Right lobe of liver (tissue), 6 donors: Measurements from ENCODE around the gene HSPA1A. TPM values are rescaled to one million over a fixed set of nuclear protein-coding genes. Genes with fewer than 3 reads are reported as not detected.

Experiments used
- ATAC-seq, 4 donors: fragments of 200-7000 bp; cut with Tn5 transposase; one replicate each; pipeline ENCODE4 v1.9.1; 2020; ENCODE audit warnings: mild to moderate bottlenecking in 4 of 4, moderate library complexity in 4 of 4
- DNase-seq, 3 donors: peaks; one replicate each; pipeline ENCODE4 v3.0.0-alpha.2; 2020
- H3K27ac ChIP-seq, 3 donors: fragments of 200-600 bp; one replicate each; pipeline ENCODE4 v1.8.0; 2022
- H3K27me3 ChIP-seq, 2 donors: fragments of 200-600 bp; one replicate each; pipeline ENCODE4 v1.8.0; 2022
- H3K36me3 ChIP-seq, 4 donors: fragments of 200-600 bp; sonication (generic) in 1 of 4; one replicate each; pipeline versions ENCODE4 v1.5.1 to v1.8.0; 2017 to 2022; ENCODE audit warnings: control low read depth in 1 of 4
- H3K4me1 ChIP-seq, 4 donors: fragments of 200-600 bp; sonication (generic) in 1 of 4; one replicate each; pipeline versions ENCODE4 v1.5.1 to v1.8.0; 2017 to 2022; ENCODE audit warnings: control low read depth in 1 of 4
- H3K4me3 ChIP-seq, 3 donors: fragments of 200-600 bp; one replicate each; pipeline ENCODE4 v1.8.0; 2022
- H3K9me3 ChIP-seq, 4 donors: fragments of 200-600 bp; sonication (generic) in 1 of 4; one replicate each; pipeline versions ENCODE4 v1.5.1 to v1.8.0; 2017 to 2022; ENCODE audit warnings: control low read depth in 1 of 4
- POLR2A ChIP-seq: fragments of 450-650 bp; IDR thresholded peaks from one replicate; pipeline ENCODE4 v1.6.1; 2017; ENCODE audit warnings: antibody characterized with exemption, mild to moderate bottlenecking
- WGBS: methylation state at CpG from one replicate; pipeline ENCODE4 v1.1.6; 2018; ENCODE audit warnings: low coverage, low lambda C conversion rate; ENCODE audit not compliant: insufficient coverage; ENCODE audit errors: missing lambda C conversion rate; 5-methylcytosine and 5-hydroxymethylcytosine counted together
- intact Hi-C, 2 donors: fragments of 100-400 bp; cut with DNase I; formaldehyde crosslinking; loops; one replicate each; pipeline versions ENCODE4 v1.11.2 to v1.14.1; 2022
- long read RNA-seq: library from polyadenylated mRNA; unstranded; transcript quantifications from one replicate; pipeline ENCODE4 v2.0.0, GENCODE V29; 2019
- total RNA-seq, 6 experiments: library from RNA; depleted of rRNA in 2 of 6; stranded (reverse); fragments of >200 nt in 2 of 6; fragmentation: NEBNext Ultra II Directional in 3 of 6; extraction: Animal tissue kit (Norgen Biotek cat#: 25700) in 3 of 6; gene quantifications; one replicate each; pipeline versions ENCODE4 v1.1.0 to v1.2.4, GENCODE V29; 2016 to 2023
- TF ChIP-seq, protein P1 (sequence below), 4 donors: fragments of 200-600 bp in 3 of 4; fragments of 450-650 bp in 1 of 4; IDR thresholded peaks; one replicate each; pipeline versions ENCODE4 v1.5.1 to v1.8.0; 2016 to 2022; ENCODE audit warnings: antibody characterized with exemption in 4 of 4, mild to moderate bottlenecking in 2 of 4
- donor health status: DM: no; HTN: yes; CAD: no.
- donor health status: DM: no; HTN: no; CAD: no.
- donor health status: DM: no; HTN: no; CAD: no.
- donor health status: DM: no; HTN: yes; CAD: no.
- donor health status: DM: no; HTN: yes; CAD: no.

Gene HSPA1A
- total RNA-seq, result 100 to 1,000 TPM in 2 of 6 experiments, 10 to 100 TPM in 4; 73.2 to 442 (median 80.2) TPM
- long read RNA-seq, transcript HSPA1A-201 (1 exons, 2,483 nt), result major isoform, 34 of 34 reads
- long read RNA-seq, partial matches to known transcripts, result 0 of 34 reads
- long read RNA-seq, other reads (novel, unspliced or antisense), result 0 of 34 reads

DNA sequence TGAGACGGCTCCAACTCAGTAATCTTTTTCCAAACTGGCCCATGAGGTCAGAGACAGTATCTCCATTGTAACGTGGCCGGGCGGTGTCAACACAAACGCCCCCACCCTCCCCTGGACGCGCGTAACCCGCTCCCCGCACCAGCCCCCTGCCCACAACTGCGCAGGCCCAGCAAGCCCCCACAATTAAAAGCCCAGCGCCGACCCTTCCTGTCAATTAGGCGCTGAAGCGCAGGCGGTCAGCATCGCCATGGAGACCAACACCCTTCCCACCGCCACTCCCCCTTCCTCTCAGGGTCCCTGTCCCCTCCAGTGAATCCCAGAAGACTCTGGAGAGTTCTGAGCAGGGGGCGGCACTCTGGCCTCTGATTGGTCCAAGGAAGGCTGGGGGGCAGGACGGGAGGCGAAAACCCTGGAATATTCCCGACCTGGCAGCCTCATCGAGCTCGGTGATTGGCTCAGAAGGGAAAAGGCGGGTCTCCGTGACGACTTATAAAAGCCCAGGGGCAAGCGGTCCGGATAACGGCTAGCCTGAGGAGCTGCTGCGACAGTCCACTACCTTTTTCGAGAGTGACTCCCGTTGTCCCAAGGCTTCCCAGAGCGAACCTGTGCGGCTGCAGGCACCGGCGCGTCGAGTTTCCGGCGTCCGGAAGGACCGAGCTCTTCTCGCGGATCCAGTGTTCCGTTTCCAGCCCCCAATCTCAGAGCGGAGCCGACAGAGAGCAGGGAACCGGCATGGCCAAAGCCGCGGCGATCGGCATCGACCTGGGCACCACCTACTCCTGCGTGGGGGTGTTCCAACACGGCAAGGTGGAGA is at the start of gene HSPA1A, which contains the start of gene HSPA1L:
TSS of gene HSPA1A (plus strand) at position 519 of the 814 bp plus-strand sequence. CDS start at position 733, 214 bp downstream.
TSS of gene HSPA1L (minus strand) at position 259 of the 814 bp plus-strand sequence. CDS start 3,311 bp downstream, outside the sequence.
- H3K4me1 ChIP-seq, result peaks cover 0 to 27% (median 12%) of the 10 kb centered on the region in 4 donors
- intact Hi-C loops, result no loop called here
- H3K27ac ChIP-seq, result peak within 1 kb of the TSS; percentile 100
- no peaks in the 10 kb centered on the region for H3K9me3 ChIP-seq
- H3K4me3 ChIP-seq, result peak within 1 kb of the TSS; percentile 36 to 53 (median 52)
- ATAC-seq (peak; percentile 34 to 78 (median 63)), DNase-seq (peak; percentile 96 to 98 (median 97))
- H3K27me3 ChIP-seq, result no peaks in the 10 kb centered on the region
- under 1% methylated on average over 24 of the region's 56 CpGs for WGBS
- TF ChIP-seq, protein P1, sequence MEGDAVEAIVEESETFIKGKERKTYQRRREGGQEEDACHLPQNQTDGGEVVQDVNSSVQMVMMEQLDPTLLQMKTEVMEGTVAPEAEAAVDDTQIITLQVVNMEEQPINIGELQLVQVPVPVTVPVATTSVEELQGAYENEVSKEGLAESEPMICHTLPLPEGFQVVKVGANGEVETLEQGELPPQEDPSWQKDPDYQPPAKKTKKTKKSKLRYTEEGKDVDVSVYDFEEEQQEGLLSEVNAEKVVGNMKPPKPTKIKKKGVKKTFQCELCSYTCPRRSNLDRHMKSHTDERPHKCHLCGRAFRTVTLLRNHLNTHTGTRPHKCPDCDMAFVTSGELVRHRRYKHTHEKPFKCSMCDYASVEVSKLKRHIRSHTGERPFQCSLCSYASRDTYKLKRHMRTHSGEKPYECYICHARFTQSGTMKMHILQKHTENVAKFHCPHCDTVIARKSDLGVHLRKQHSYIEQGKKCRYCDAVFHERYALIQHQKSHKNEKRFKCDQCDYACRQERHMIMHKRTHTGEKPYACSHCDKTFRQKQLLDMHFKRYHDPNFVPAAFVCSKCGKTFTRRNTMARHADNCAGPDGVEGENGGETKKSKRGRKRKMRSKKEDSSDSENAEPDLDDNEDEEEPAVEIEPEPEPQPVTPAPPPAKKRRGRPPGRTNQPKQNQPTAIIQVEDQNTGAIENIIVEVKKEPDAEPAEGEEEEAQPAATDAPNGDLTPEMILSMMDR (IDR thresholded peaks at IDR 0.05), result no peak
- TF ChIP-seq POLR2A, result peak; percentile 100
- H3K36me3 ChIP-seq, result no peaks in the 10 kb centered on the region

DNA sequence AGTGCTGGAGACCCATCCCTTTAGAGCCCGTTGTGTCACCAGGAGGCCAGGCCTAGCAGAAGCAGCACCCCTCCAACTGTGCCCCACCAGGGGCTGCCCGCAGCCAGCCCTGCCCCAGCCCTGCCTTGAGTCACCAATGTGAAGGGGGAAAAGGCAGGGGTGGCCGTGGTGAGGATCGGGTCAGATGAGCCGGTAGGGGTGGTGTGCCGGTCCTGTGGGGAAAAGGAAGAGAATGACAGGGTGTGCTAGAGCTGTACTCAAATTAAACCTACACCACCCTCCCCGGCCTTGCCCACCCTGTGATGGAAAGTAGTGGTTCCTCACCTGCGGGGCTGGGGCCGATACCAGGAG is 49.8 kb upstream of the HSPA1A start:
- H3K4me1 ChIP-seq, result no peaks in the 10 kb centered on the region
- no peak overlapping the region for H3K4me3 ChIP-seq
- H3K36me3 ChIP-seq, result no peaks in the 10 kb centered on the region
- intact Hi-C loops, result loop anchor here (10.0 kb wide), 2 partner anchors 51 to 81 kb away; partner anchors contain the start of genes LY6G5C (in 2 of the 2) and LY6G6D (in 1 of the 2)
- no peaks in the 10 kb centered on the region for H3K9me3 ChIP-seq
- H3K27me3 ChIP-seq, result no peaks in the 10 kb centered on the region
- no peak for DNase-seq
- no peak for ATAC-seq
- WGBS, result 80% methylated on average over 1 of the region's 9 CpGs
- H3K27ac ChIP-seq, result no peak overlapping the region
- TF ChIP-seq, protein P1 (IDR thresholded peaks at IDR 0.05), result no peak
- no peak for TF ChIP-seq POLR2A

DNA sequence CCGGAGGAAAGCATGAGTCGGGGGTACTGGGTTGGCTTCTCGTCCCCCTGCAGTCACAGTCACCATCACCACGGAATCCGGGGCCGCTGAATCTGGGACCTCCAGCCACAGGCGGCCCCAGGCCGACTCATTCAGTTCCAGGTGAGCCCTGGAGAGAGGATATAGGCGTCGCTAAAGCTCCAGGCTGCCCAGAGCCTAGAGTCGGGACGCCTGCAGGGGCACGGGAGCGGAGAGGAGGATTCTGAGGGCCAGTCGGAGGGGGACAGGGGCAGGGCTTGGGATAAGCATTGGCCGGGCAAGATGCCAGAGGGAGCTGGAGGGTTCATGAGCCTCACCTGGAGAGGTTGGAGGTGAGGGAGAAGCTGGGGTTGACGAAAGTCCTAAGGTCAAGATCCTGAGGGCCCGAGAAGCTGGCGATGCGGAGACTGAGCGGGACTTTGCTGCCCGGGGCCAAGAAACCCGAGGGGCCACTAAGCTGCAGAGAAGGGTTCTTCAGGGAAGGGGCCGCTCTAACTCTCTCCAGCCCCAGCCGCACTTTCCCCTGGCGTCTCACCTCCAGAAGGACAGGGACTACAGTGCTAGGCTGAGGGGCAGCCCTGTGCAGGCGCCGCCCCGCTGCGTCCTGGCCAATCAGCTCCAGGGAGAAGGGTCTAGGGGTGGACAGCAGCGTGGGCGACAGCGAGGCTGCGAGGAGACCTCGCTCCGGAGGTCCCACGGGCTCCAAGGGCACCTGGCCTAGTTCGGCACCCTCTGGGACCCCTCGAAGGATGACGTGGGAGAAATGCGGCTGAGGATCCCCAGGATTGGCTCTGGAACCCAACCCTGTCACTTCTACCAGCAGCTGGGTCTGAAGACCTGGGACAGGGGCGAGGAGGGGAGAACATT is 49.2 kb upstream of the HSPA1A start:
- Histone ChIP-seq H3K27ac (no peak overlapping the region), H3K27me3 (no peaks in the 10 kb centered on the region), H3K4me3 (no peak overlapping the region), H3K4me1 (no peaks in the 10 kb centered on the region), H3K36me3 (no peaks in the 10 kb centered on the region), H3K9me3 (no peaks in the 10 kb centered on the region)
- WGBS, result 76% methylated on average over 18 of the region's 42 CpGs
- ATAC-seq (peak in 1 of 4 donors; percentile 7), DNase-seq (no peak)
- TF ChIP-seq, protein P1 (IDR thresholded peaks at IDR 0.05), result no peak
- no peak for TF ChIP-seq POLR2A
- intact Hi-C loops, result loop anchor here (10.0 kb wide), 2 partner anchors 51 to 81 kb away; partner anchors contain the start of genes LY6G5C (in 2 of the 2) and LY6G6D (in 1 of the 2)

DNA sequence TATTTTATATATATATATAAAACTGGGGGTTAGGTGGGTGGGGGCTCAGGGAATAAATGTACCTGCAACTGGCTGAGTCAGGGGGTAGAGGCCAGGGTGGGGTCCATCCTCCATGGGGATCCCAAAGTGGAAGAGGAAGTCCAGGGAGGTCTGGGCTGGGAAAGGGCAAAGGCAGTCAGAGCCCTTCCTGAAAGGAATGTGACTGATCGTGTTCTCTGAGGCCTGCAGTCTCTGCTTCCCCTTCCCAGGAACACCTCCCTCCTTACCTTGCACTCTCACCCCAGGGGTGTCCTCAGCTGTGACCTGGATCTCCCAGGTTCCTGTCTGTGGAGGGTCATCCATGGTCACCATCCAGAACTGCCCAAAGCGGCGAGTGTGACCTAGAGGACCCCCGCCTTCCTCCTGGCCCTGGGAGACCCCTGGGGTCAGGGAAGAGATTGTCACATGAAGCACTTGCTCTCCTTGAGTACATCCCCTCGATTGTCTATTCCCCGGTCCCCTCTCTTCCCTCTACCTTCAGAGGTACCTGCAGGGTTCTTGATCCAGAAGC is 48.2 kb upstream of the HSPA1A start:
- no peak for DNase-seq
- no peak for TF ChIP-seq POLR2A
- TF ChIP-seq, protein P1 (IDR thresholded peaks at IDR 0.05), result no peak
- intact Hi-C loops, result loop anchor here (10.0 kb wide), 2 partner anchors 52 to 82 kb away; partner anchors contain the start of genes LY6G5C (in 2 of the 2) and LY6G6D (in 1 of the 2)
- Histone ChIP-seq H3K9me3 (no peaks in the 10 kb centered on the region), H3K36me3 (no peaks in the 10 kb centered on the region), H3K27ac (no peak overlapping the region), H3K4me1 (no peaks in the 10 kb centered on the region), H3K4me3 (no peak overlapping the region), H3K27me3 (no peaks in the 10 kb centered on the region)
- WGBS, result 71% methylated on average over 3 of the region's 6 CpGs
- ATAC-seq, result no peak
